ENCODE measurements around the gene GAL.

GAL gene

DNA sequence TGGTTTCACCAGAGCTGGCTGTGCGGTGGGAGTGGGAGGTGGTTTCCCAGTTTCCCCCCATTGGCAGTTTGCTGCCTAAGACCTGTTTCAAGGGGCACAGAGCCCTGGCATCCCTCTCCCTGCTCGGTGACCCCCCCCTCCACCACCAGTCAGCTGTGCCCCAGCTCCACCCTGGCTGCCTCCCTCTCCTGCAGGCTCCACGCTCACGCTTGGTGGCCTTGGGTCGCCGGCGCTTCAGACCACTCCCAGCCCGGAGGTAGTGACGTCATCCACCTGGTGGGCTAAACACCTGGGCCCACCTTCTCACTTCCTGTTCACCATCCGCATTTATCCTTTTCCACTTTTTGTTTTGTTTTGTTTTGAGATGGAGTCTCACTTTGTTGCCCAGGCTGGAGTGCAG, 7.8 kb downstream of the GAL start:
- H3K4me3 ChIP-seq (replicated peaks; ENCODE audit: insufficient read depth, low read length), result no peak overlapping the region
- H3K27me3 ChIP-seq (ENCODE audit: insufficient read depth, poor library complexity, severe bottlenecking), result no peaks in the 10 kb centered on the region
- TF ChIP-seq POLR2AphosphoS5 (IDR thresholded peaks at IDR 0.05; ENCODE audit: low read depth) (no peak), SPI1 (IDR thresholded peaks at IDR 0.05; ENCODE audit: borderline replicate concordance, low read depth) (no peak), GABPA (IDR thresholded peaks at IDR 0.05; ENCODE audit: low read depth) (no peak)
- TF ChIP-seq, protein P1, sequence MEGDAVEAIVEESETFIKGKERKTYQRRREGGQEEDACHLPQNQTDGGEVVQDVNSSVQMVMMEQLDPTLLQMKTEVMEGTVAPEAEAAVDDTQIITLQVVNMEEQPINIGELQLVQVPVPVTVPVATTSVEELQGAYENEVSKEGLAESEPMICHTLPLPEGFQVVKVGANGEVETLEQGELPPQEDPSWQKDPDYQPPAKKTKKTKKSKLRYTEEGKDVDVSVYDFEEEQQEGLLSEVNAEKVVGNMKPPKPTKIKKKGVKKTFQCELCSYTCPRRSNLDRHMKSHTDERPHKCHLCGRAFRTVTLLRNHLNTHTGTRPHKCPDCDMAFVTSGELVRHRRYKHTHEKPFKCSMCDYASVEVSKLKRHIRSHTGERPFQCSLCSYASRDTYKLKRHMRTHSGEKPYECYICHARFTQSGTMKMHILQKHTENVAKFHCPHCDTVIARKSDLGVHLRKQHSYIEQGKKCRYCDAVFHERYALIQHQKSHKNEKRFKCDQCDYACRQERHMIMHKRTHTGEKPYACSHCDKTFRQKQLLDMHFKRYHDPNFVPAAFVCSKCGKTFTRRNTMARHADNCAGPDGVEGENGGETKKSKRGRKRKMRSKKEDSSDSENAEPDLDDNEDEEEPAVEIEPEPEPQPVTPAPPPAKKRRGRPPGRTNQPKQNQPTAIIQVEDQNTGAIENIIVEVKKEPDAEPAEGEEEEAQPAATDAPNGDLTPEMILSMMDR (IDR thresholded peaks at IDR 0.05; ENCODE audit: insufficient read depth, low read length), result no peak
- TF ChIP-seq, protein P2, sequence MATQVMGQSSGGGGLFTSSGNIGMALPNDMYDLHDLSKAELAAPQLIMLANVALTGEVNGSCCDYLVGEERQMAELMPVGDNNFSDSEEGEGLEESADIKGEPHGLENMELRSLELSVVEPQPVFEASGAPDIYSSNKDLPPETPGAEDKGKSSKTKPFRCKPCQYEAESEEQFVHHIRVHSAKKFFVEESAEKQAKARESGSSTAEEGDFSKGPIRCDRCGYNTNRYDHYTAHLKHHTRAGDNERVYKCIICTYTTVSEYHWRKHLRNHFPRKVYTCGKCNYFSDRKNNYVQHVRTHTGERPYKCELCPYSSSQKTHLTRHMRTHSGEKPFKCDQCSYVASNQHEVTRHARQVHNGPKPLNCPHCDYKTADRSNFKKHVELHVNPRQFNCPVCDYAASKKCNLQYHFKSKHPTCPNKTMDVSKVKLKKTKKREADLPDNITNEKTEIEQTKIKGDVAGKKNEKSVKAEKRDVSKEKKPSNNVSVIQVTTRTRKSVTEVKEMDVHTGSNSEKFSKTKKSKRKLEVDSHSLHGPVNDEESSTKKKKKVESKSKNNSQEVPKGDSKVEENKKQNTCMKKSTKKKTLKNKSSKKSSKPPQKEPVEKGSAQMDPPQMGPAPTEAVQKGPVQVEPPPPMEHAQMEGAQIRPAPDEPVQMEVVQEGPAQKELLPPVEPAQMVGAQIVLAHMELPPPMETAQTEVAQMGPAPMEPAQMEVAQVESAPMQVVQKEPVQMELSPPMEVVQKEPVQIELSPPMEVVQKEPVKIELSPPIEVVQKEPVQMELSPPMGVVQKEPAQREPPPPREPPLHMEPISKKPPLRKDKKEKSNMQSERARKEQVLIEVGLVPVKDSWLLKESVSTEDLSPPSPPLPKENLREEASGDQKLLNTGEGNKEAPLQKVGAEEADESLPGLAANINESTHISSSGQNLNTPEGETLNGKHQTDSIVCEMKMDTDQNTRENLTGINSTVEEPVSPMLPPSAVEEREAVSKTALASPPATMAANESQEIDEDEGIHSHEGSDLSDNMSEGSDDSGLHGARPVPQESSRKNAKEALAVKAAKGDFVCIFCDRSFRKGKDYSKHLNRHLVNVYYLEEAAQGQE (IDR thresholded peaks at IDR 0.05; ENCODE audit: insufficient replicate concordance, low read depth), result no peak
- H3K27ac ChIP-seq (replicated peaks), result no peak overlapping the region
- DNase-seq (ENCODE audit: low read depth in 1 of 2, low spot score in 1 of 2), result no peak

GRCh38 chr11:68692871-68693483, 8.6 kb downstream of the GAL start:
- TF ChIP-seq, protein P2 (IDR thresholded peaks at IDR 0.05; ENCODE audit: insufficient replicate concordance, low read depth), result no peak
- TF ChIP-seq, protein P1 (IDR thresholded peaks at IDR 0.05; ENCODE audit: insufficient read depth, low read length), result no peak
- TF ChIP-seq SPI1 (IDR thresholded peaks at IDR 0.05; ENCODE audit: borderline replicate concordance, low read depth) (no peak), POLR2AphosphoS5 (IDR thresholded peaks at IDR 0.05; ENCODE audit: low read depth) (no peak), GABPA (IDR thresholded peaks at IDR 0.05; ENCODE audit: low read depth) (no peak)
- Histone ChIP-seq H3K27ac (replicated peaks) (no peak overlapping the region), H3K4me3 (replicated peaks; ENCODE audit: insufficient read depth, low read length) (no peak overlapping the region), H3K27me3 (ENCODE audit: insufficient read depth, poor library complexity, severe bottlenecking) (no peaks in the 10 kb centered on the region)
- DNase-seq (ENCODE audit: low read depth in 1 of 2, low spot score in 1 of 2), result no peak

GRCh38 chr11:68693484-68693882, 9.1 kb downstream of the GAL start:
- TF ChIP-seq POLR2AphosphoS5 (IDR thresholded peaks at IDR 0.05; ENCODE audit: low read depth), result no peak
- TF ChIP-seq GABPA (IDR thresholded peaks at IDR 0.05; ENCODE audit: low read depth), result no peak
- TF ChIP-seq, protein P1 (IDR thresholded peaks at IDR 0.05; ENCODE audit: insufficient read depth, low read length), result no peak
- TF ChIP-seq SPI1 (IDR thresholded peaks at IDR 0.05; ENCODE audit: borderline replicate concordance, low read depth), result no peak
- TF ChIP-seq, protein P2 (IDR thresholded peaks at IDR 0.05; ENCODE audit: insufficient replicate concordance, low read depth), result no peak
- Histone ChIP-seq H3K27ac (replicated peaks) (no peak overlapping the region), H3K4me3 (replicated peaks; ENCODE audit: insufficient read depth, low read length) (no peak overlapping the region), H3K27me3 (ENCODE audit: insufficient read depth, poor library complexity, severe bottlenecking) (no peaks in the 10 kb centered on the region)
- no peak for DNase-seq (ENCODE audit: low read depth in 1 of 2, low spot score in 1 of 2)

Measured in HL-60 (cell line).